ENCODE measurements around the gene TIMM13.

DNA sequence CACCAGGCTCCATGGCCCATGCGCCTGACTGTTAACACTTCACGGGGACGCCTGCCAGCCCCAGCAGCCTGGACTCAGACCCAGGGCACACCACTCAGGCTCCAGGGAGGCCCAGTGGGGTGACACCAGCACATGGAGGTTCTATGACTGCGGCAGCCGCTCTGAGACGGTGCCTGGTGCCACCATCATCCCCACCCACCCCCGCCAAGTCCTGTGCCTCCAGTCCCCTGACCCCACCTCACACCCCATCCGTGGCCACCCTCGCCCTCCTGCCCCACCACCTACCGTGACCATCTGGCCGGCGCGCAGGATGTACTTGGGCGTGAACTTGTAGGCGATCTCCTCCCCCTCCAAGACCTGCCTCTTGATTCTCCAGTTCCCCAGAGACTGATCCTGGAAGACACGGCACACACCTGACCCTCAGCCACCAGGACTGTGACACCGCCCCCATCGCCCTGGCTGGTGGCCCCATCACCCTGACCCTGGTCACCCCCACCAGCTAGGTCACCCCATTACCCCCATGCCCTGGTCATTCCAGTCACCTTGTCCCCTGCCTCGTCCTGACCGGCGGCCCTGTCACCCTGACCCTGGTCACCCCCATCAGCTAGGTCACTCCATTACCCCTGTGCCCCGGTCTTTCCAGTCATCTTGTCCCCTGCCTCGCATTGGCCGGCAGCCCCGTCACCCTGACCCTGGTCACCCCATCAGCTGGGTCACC lies 4.9 kb upstream of the TIMM13 start:
- TF ChIP-seq, protein P1, sequence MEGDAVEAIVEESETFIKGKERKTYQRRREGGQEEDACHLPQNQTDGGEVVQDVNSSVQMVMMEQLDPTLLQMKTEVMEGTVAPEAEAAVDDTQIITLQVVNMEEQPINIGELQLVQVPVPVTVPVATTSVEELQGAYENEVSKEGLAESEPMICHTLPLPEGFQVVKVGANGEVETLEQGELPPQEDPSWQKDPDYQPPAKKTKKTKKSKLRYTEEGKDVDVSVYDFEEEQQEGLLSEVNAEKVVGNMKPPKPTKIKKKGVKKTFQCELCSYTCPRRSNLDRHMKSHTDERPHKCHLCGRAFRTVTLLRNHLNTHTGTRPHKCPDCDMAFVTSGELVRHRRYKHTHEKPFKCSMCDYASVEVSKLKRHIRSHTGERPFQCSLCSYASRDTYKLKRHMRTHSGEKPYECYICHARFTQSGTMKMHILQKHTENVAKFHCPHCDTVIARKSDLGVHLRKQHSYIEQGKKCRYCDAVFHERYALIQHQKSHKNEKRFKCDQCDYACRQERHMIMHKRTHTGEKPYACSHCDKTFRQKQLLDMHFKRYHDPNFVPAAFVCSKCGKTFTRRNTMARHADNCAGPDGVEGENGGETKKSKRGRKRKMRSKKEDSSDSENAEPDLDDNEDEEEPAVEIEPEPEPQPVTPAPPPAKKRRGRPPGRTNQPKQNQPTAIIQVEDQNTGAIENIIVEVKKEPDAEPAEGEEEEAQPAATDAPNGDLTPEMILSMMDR (optimal IDR thresholded peaks at IDR 0.05 in 1 of 3, IDR thresholded peaks at IDR 0.05 in 1 of 3, conservative IDR thresholded peaks at IDR 0.05 in 1 of 3; ENCODE audit: extremely low read depth in 1 of 3, insufficient read depth in 2 of 3, low read length in 3 of 3): no peak
- TF ChIP-seq EZH2 (IDR thresholded peaks at IDR 0.05; ENCODE audit: low read length): no peak
